Adrenal gland (tissue), 5 donors: Measurements from ENCODE around the gene KCNB1.

Experiments
- CTCF ChIP-seq, 6 experiments: fragments of 450-650 bp in 4 of 6; fragments of 200-600 bp in 2 of 6; sonication (generic) in 1 of 6; IDR thresholded peaks; 1 replicate in 5 of 6; 2 replicates in 1 of 6; pipeline versions ENCODE4 v1.5.1 to v1.8.0; 2016 to 2021; ENCODE audit warnings: antibody characterized with exemption in 6 of 6, mild to moderate bottlenecking in 2 of 6, moderate library complexity in 1 of 6
- POLR2A ChIP-seq, 2 donors: fragments of 450-650 bp; IDR thresholded peaks; one replicate each; pipeline ENCODE4 v1.6.1; 2017; ENCODE audit warnings: antibody characterized with exemption in 2 of 2, mild to moderate bottlenecking in 2 of 2, moderate library complexity in 1 of 2
- donor health status: DM: no; HTN: no; CAD: no.

- TF ChIP-seq POLR2A (IDR thresholded peaks at IDR 0.05) (no peak), CTCF (IDR thresholded peaks at IDR 0.05) (no peak)
Measured at GRCh38 chr20:49408509-49409104, 73.9 kb downstream of the KCNB1 start.
